Right renal pelvis (tissue), 4 donors: ENCODE measurements around the gene TRPM5. TPM values are rescaled to one million over a fixed set of nuclear protein-coding genes. Genes with fewer than 3 reads are reported as not detected.
"Not testable (repeated sequence)": the region's sequence is repeated elsewhere in the genome, so short reads cannot be mapped to it uniquely, and the experiment has no call there.

ENCODE experiments used
- DNase-seq, 4 donors: peaks; one replicate each; pipeline ENCODE4 v3.0.0-alpha.2; 2013; ENCODE audit warnings: low read depth in 4 of 4, low spot score in 3 of 4, missing footprints in 1 of 4
- polyA plus RNA-seq, 4 donors: library from polyadenylated mRNA; unstranded; fragments of 120-200 nt; gene quantifications; one replicate each; pipeline ENCODE4 v1.2.1, GENCODE V29; 2013; ENCODE audit not compliant: insufficient read length in 4 of 4

TRPM5 gene, protein sequence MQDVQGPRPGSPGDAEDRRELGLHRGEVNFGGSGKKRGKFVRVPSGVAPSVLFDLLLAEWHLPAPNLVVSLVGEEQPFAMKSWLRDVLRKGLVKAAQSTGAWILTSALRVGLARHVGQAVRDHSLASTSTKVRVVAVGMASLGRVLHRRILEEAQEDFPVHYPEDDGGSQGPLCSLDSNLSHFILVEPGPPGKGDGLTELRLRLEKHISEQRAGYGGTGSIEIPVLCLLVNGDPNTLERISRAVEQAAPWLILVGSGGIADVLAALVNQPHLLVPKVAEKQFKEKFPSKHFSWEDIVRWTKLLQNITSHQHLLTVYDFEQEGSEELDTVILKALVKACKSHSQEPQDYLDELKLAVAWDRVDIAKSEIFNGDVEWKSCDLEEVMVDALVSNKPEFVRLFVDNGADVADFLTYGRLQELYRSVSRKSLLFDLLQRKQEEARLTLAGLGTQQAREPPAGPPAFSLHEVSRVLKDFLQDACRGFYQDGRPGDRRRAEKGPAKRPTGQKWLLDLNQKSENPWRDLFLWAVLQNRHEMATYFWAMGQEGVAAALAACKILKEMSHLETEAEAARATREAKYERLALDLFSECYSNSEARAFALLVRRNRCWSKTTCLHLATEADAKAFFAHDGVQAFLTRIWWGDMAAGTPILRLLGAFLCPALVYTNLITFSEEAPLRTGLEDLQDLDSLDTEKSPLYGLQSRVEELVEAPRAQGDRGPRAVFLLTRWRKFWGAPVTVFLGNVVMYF (N-terminal part only)
- polyA plus RNA-seq: 1 to 10 TPM; 2.0 to 3.1 (median 3.0) TPM

- DNase-seq: no peak
These were observed at the start of gene TRPM5 for GRCh38 chr11:2443881-2444820. Gene TRPM5, minus strand, starts transcription at chr11:2444514. Its CDS starts 21,478 bp downstream, at chr11:2423036.

DNA sequence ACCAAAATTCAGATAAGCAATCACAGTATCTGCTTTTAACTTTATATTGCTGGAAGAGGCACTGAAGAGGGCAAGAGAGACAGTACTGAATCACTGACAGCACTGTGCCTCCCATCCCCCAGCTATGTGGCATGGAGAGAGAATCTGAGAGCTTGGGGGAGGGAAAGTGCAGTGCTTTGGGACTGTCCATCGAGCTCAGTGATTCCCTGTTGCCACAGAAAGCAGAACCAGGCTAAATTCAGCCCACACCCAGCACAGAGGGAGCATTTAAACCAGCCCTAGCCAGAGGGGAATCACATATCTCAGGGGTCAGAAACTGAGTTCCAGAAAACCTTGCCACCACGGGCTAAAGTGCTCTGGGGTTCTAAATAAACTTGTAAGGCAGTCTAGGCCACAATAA lies 44.8 kb upstream of the TRPM5 start:
- no peak for DNase-seq

GRCh38 chr11:2488004-2488403 lies 43.7 kb upstream of the TRPM5 start:
- DNase-seq: no peak

GRCh38 chr11:2484576-2485125 lies 40.3 kb upstream of the TRPM5 start:
- DNase-seq: no peak

- no peak for DNase-seq
These were observed 39.1 kb upstream of the TRPM5 start for GRCh38 chr11:2483426-2483825.

- no peak for DNase-seq
These were observed 38.4 kb upstream of the TRPM5 start for GRCh38 chr11:2482745-2483144.

- no peak for DNase-seq
These were observed 37.9 kb upstream of the TRPM5 start for GRCh38 chr11:2482204-2482603.

GRCh38 chr11:2481253-2481652 lies 36.9 kb upstream of the TRPM5 start:
- no peak for DNase-seq

DNA sequence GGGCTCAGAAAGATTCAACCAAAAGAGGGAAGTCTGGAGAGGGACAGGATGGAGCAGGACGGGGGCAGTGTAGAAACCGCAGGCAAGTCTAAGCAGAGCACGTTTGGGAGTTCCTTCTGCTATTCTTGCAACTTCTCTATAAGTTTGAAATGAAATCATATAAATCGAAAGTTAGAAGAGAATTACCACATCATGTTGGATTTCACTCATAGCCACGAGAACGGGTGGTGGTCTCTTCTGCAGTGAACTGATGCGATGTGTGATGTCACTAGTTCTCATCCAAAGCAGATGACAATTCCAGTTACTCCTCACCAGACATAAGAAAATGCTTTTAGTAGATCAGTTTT lies 36.5 kb upstream of the TRPM5 start:
- no peak for DNase-seq

DNA sequence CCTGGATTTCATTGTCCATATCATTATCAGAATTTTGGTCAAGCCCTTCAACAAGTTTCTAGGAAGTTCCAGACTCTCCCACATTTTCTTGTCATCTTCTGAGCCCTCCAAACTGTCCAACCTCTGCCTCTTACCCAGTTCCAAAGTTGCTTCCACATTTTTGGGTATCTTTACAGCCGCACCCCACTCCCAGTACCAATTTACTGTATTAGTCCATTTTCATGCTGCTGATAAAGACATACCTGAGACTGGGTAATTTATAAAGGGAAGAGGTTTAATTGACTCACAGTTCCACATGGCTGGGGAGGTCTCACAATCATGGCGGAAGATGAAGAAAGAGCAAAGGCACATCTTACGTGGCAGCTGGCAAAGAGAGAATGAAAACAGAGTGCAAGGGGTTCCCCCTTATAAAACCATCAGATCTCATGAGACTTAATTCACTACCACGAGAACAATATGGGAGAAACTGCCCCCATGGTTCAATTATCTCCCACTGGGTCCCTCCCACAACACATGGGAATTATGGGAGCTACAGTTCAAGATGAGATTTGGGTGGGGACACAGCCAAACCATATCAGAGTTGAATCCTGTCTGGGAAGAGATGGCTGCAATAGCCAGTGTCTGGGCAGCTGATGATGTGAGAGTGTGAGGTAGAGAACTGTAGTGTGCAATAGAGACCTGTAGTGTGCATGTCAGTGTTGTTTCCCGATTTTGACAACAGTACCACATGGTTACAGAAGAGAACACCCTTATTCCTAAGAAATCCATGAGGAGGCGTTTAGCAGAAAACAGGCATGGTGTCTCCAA lies 36.0 kb upstream of the TRPM5 start:
- not testable (repeated sequence) for DNase-seq

- DNase-seq: no peak
These were observed 33.6 kb upstream of the TRPM5 start for GRCh38 chr11:2477936-2478335.

GRCh38 chr11:2477254-2477653 lies 32.9 kb upstream of the TRPM5 start:
- DNase-seq: no peak

GRCh38 chr11:2475136-2475918 lies 31.0 kb upstream of the TRPM5 start:
- no peak for DNase-seq

GRCh38 chr11:2474059-2474901 lies 30.0 kb upstream of the TRPM5 start:
- DNase-seq: no peak

- DNase-seq: no peak
These were observed 29.2 kb upstream of the TRPM5 start for GRCh38 chr11:2473361-2474058.

- DNase-seq: no peak
These were observed 28.3 kb upstream of the TRPM5 start for GRCh38 chr11:2472428-2473186.

DNA sequence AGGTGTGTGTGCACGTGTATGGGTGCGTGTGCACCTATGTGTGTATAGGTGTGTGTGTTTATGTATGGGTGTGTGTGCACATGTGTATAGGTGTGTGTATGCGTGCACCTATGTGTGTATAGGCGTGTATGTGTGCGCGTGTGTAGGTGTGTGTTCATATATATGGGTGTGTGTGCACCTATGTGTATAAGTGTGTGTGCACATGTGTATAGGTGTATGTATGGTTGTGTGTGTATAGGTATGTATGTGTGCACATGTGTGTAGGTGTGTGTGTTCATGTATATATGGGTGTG lies 27.4 kb upstream of the TRPM5 start:
- no peak for DNase-seq
